NCI-H510A treated with DMSO at 0.1 percent for 48 hours (cell line): ENCODE results near the gene LRRIQ1.

Experiments
- DNase-seq: peaks from one replicate; lab custom pipeline; 2025; lab: John Stamatoyannopoulos, UW

The LRRIQ1 gene

GRCh38 chr12:85060916-85061315 lies 24.8 kb downstream of the LRRIQ1 start:
- no peak for DNase-seq

DNA sequence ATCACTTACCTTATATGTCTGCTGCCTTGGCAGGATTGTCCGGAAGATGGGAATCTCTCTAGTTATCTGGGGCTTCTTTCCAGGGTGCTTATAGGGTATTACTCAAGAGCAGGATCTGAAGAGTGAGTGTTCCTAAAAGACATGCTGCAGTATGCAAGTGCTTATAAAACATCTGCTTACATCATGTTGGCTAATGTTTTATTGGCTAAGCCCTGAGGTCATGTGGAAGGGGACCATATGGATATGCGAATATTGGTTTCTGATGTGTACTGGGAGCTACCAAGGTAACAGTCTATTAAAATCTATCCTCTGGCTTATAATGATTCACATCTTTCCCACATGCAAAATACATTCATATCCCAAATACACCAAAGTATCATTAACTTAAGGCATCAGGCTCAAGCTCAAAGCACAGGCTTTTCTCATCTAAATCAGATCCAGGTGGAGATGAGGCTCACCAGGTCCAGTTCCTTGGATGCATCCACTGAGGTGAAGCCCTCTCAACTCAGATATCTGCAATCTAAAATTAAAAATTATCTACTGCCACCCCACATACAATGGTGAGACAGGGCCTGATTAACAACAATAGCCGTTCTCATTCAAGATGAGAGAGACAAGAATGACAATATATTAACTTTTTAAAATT lies 29.8 kb downstream of the LRRIQ1 start:
- no peak for DNase-seq

GRCh38 chr12:85072826-85073225 lies 36.7 kb downstream of the LRRIQ1 start:
- no peak for DNase-seq

DNA sequence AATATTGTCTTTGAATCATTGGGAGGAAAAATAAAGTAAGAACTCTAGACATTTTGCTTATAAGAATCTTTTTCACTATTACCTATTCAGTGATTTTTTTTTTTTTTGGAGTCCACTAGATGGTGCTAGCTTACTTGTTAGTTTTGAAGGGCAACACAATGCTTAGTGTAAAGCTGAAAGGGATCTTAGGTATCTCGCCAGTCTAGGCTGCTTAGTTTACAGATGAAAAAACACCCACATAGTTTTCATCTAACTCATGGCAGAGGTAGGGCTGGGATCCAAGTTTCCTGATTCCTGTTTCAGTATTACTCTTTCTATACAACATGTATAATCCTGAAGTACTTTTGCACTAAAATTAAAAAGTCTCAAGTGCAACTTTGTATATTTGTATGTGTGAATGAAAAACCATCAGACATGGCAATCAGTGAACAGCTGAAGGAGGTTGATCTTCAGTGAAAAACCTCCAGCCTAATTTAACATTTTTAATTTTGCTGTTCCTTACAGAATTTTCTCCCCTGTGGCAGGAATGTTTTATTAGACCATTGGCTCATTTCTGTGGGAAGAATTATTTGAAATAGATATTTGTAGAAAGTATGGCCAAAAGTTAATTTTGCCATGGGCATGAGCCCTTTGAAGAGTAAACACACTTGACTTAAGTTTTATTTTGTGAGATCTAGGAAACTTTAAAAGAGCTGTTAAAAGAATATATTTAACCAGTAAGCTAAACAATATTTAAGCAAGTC lies 40.7 kb downstream of the LRRIQ1 start:
- peak; percentile 67 for DNase-seq

GRCh38 chr12:85085066-85085465 lies 48.9 kb downstream of the LRRIQ1 start:
- no peak for DNase-seq

DNA sequence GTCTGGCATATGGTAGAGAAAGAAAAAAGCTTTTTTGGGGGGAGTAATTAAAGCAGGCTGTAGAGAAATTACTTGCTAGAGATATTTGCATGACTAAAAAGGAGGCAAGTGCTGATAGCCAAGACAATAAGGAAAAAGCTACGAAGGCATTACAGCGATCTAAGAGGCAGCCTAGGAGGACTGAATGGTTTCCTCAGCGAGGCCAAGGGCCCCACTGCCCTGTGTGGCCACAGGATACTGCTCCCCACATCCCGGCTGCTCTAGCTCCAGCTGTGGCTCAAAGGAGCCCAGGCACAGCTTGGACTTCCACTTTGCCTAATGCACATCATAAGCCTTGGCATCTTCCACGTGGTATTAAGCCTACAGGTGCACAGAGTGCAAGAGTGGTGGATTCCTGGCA lies 53.6 kb downstream of the LRRIQ1 start:
- no peak for DNase-seq

DNA sequence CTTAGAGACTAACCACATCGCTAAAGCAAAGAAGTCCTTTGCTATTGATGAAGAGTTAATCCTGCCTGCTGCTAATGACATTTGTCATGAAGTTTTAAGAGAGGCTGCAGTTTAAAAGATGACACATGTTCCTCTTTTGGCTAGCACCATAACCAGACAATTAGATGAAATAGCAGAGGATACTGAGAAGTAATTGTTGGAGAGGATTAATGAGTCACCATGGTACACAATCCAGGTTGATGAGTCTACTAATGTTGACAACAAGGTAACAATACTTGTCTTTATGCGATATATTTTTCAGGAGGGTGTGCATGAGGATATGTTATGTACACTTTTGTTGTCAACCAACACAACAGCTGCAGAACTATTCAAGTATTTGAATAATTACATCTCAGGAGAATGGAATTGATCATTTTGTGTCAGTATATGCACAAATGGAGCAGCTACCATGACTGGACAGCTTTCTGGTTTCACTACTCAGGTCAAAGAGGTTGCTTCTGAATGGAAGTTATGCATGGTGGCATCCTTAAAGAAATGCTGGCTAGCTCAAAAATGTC lies 56.7 kb downstream of the LRRIQ1 start:
- DNase-seq: no peak

- DNase-seq: no peak
These were observed 59.4 kb downstream of the LRRIQ1 start for GRCh38 chr12:85095501-85095900.

DNA sequence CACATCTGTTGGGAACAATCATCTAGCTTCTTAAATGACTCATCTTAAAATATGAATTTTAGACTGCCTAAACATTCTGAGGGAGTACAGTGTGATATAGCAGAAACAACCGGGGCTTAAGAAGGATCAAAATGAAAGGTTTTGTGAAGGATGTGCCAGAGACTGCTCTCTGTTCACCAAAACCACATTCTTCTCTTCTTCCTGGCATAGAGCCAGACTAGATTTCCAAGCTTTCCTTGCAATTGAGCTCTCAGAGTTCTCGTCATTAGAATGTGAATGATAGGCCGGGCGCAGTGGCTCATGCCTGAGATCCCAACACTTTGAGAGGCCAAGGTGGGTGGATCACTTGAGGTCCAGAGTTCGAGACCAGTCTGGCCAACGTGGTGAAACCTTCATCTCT lies 94.5 kb downstream of the LRRIQ1 start:
- DNase-seq: no peak

DNA sequence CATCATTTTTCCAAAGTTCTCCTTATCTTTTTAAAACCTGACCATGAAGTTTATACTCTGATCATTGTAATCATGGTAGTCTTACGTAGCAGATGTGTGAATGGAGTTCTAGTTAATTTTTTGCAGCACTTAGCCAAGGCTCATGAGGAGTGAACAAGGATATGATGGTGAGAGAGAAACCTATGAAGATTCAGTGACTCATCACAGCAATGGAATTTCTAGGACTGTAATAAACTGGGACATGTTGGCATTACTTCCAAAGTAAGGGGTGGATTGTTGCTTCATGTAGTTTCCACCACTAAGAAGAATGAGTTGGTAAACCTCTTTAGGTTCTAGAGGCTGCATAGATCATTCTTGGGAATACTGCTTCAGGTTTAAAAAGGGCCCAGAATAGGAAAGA lies 102.7 kb downstream of the LRRIQ1 start:
- DNase-seq: no peak

GRCh38 chr12:85147331-85147730 lies 111.2 kb downstream of the LRRIQ1 start:
- DNase-seq: no peak

DNA sequence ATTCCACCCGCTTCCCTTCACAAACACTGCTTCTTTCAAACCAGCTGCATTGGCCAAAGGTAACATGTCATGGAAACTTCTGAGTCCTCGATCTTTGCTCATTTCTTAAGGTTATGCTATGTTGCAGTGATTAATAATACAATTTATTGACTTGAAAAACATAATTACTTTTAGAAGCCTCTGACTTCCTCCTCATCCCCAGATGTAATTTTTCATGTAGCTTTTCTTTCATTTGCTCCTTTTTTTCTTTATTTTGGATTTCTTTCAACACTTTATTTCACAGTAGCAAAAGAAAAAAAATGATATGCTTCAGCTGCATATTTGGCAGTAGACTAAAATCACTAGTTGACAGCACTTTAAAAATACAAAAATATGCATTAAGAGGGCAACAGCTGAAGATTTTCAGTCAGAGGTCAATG lies 116.2 kb downstream of the LRRIQ1 start:
- no peak for DNase-seq

DNA sequence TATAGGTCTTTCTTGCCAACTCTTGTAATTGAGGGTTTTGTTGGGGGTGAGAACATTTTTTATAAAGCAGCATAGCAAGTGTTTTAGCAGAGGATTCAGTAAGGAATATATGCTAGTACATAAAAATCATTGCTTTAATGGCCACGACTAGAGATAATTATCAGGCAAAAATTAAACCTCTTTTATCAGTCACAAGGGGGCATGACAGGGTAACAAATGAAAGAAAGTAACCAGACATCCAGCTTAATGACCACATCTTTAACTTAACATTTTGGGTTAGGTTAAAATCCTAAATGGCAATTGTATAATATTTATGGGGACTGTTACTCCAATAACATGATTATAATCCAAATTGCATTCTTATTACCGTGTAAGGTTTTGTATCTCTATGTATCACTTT lies 119.6 kb downstream of the LRRIQ1 start:
- peak; percentile 24 for DNase-seq

DNA sequence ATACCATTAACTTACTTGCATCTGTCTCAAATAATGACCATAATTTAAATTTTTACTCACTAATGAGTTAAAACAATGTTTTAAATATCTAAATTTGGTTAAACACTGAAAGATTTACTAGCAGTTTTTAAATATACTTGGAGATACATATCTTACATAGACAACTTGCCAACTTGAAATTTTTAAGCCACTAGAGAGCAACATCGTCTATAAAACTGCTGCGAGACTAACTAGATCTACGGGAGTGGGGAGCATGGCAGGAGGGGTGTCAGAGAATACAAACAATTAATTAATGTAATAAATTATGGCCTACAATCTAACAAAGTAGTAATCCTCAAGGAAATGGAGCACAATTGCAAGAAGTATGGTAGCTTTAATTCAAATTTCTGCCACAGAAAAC lies 120.4 kb downstream of the LRRIQ1 start:
- no peak for DNase-seq

GRCh38 chr12:85157035-85157603 lies 121.0 kb downstream of the LRRIQ1 start:
- DNase-seq: no peak

- no peak for DNase-seq
These were observed 127.7 kb downstream of the LRRIQ1 start for GRCh38 chr12:85163752-85164321.

DNA sequence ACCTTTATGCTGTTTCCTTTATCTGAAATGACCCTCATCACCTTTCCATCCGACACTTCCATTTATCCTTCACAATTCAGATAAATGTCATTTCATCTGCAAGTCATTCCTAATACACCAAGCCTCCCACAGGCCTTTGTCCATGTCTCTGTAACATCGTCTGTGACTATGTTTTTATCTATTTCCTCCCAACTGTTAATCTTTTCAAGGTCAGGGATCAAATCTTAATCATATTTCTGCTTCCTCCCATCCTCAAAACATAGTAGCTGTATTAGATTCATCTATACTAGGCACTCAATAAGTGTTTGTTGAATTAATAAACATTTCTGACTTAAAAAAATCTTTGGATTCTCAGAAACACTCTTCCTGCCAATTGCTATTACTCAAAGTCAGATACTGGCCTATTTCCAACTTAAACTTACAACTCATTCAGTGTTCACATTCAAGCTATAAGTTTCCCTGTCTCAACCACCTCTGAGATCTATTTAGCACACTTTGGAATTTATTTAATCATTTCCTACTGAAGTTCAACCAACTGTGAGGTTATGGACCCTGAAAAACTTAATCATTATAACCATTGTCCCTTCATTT lies 143.6 kb downstream of the LRRIQ1 start:
- no peak for DNase-seq

- DNase-seq: no peak
These were observed 146.5 kb downstream of the LRRIQ1 start for GRCh38 chr12:85182699-85183098.

- no peak for DNase-seq
These were observed 147.7 kb downstream of the LRRIQ1 start for GRCh38 chr12:85183855-85184254.

DNA sequence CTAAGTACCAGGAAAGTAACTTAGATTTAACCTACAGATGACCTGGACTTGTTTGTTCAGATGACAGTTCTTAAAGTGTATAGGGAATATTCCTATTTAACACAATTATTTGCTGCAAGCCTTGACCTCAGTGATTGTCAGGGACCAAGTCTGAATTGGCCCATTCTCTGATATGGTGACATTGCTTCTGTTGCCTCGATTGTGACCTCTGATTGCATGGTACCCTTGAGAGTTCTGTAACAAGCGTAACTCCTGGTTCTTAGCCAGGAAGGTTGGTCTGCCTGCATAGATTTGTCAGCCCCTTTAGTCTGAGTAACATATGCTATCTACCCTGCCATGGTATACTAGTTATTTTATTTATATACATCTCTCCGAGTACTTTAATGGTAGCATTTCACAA lies 150.1 kb downstream of the LRRIQ1 start:
- DNase-seq: no peak

DNA sequence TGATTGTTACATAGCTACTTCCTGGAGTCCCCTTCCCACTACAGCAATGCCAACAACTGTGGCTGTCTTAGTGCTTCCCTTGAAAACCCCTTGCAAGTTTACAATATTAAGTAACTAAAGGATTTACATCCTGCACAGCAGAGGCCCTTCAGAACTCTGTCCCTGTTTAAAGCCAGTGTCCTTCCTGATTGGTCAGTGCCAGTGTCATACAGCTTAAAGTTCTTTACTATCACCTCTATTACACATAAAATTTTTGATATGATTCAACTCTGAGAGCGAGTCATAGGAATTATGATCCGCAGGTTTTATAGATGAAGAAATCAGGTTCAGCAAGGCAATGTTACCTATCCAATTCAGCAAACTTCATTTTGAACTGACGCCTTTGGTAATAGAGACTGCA lies 152.5 kb downstream of the LRRIQ1 start:
- DNase-seq: no peak

DNA sequence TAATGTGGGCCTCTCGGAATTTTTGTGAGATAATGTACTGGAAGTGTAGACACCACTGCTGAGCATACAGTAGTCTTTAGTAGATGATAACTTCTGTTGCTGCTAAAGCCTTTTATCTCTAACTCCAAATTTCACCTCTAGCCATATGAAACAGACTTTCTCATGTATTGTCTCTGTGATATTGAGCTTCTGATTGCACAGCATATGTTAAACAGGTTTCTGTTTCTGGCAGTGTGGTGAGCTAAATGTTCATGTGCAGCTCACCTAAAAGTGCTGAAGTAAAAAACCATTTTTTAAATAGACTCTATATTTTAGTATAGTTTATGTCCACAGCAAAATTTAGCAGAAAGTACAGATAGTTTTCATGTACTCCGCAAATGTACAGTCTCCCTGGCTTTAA lies 154.6 kb downstream of the LRRIQ1 start:
- no peak for DNase-seq
